Suprapubic skin (tissue), 4 donors: ENCODE data around the gene PPP1R9A.

Experiments
- CTCF ChIP-seq, 2 donors: fragments of 200-600 bp in 1 of 2; fragments of 450-650 bp in 1 of 2; sonication (generic) in 1 of 2; IDR thresholded peaks; one replicate each; pipeline ENCODE4 v1.5.1; 2016 to 2019; ENCODE audit warnings: antibody characterized with exemption in 2 of 2, mild to moderate bottlenecking in 1 of 2, moderate library complexity in 1 of 2
- EP300 ChIP-seq: sonication (generic); formaldehyde crosslinking; IDR thresholded peaks from one replicate; pipeline ENCODE4 v1.6.1; 2017; ENCODE audit warnings: antibody characterized with exemption
- POLR2AphosphoS5 ChIP-seq, 3 donors: sonication (generic); formaldehyde crosslinking; IDR thresholded peaks; one replicate each; pipeline ENCODE4 v1.6.1; 2017; ENCODE audit warnings: antibody characterized with exemption in 3 of 3

GRCh38 chr7:95056107-95056739, 148.8 kb downstream of the PPP1R9A start:
- TF ChIP-seq CTCF (IDR thresholded peaks at IDR 0.05) = no peak
- no peak for TF ChIP-seq EP300
- TF ChIP-seq POLR2AphosphoS5 (IDR thresholded peaks at IDR 0.05) = no peak
